CD4-positive, alpha-beta T cell (primary cell): ENCODE data around the gene BCAR3. TPM values are rescaled to one million over a fixed set of nuclear protein-coding genes. Genes with fewer than 3 reads are reported as not detected.

Experiments used
- ATAC-seq: fragments of 200-7000 bp; cut with Tn5 transposase; one replicate; pipeline ENCODE4 v1.10.0; 2022; ENCODE audit warnings: mild to moderate bottlenecking; ENCODE audit not compliant: poor library complexity
- CTCF ChIA-PET: fragments of 350-600 bp; sonication (Branson Sonifier 250); formaldehyde crosslinking; loops from one replicate; lab custom pipeline; 2021; ENCODE audit warnings: antibody characterized with exemption, inconsistent platforms; lab: Charles Lee
- POLR2A ChIA-PET: fragments of 350-600 bp; sonication (Branson Sonifier 250); formaldehyde crosslinking; loops from one replicate; lab custom pipeline; 2021; ENCODE audit warnings: antibody characterized with exemption, inconsistent platforms; lab: Charles Lee
- DNase-seq, 14 experiments: peaks; one replicate each; pipeline ENCODE4 v3.0.0-alpha.2; 2013 to 2020; ENCODE audit warnings: mixed read lengths in 2 of 14
- H3K27ac ChIP-seq, 2 donors: one replicate each; pipeline versions ENCODE4 v1.5.1 to v1.7.0; 2013; ENCODE audit warnings: low read length in 2 of 2, low read depth in 1 of 2, mild to moderate bottlenecking in 1 of 2
- H3K27me3 ChIP-seq, 2 experiments: 1 replicate in 1 of 2; 2 replicates in 1 of 2; pipeline versions ENCODE4 v1.6.1 to v1.7.0; 2013; ENCODE audit warnings: low read length in 2 of 2, control low read depth in 1 of 2, mild to moderate bottlenecking in 1 of 2, moderate library complexity in 1 of 2; ENCODE audit not compliant: insufficient read depth in 2 of 2, control insufficient read depth in 1 of 2
- H3K36me3 ChIP-seq: one replicate; pipeline ENCODE4 v1.6.1; 2013; ENCODE audit warnings: low read length, control low read depth; ENCODE audit not compliant: insufficient read depth
- H3K4me1 ChIP-seq: one replicate; pipeline ENCODE4 v1.6.1; 2013; ENCODE audit warnings: low read length, control low read depth; ENCODE audit not compliant: insufficient read depth
- H3K4me3 ChIP-seq: one replicate; pipeline ENCODE4 v1.5.1; 2013; ENCODE audit warnings: mild to moderate bottlenecking, low read length, moderate library complexity
- H3K9me3 ChIP-seq, 2 experiments: 1 replicate in 1 of 2; 2 replicates in 1 of 2; pipeline versions ENCODE4 v1.6.1 to v1.7.0; 2013; ENCODE audit warnings: low read length in 2 of 2, mild to moderate bottlenecking in 2 of 2, control low read depth in 1 of 2, moderate library complexity in 1 of 2; ENCODE audit not compliant: control insufficient read depth in 1 of 2, insufficient read depth in 1 of 2
- H3K27ac Mint-ChIP-seq: one replicate; pipeline ENCODE4 v1.8.0; 2020; ENCODE audit warnings: mixed read lengths
- H3K27me3 Mint-ChIP-seq: one replicate; pipeline ENCODE4 v1.8.0; 2021; ENCODE audit warnings: mixed read lengths
- H3K36me3 Mint-ChIP-seq: one replicate; pipeline ENCODE4 v1.8.0; 2021; ENCODE audit warnings: low read depth, mixed read lengths
- H3K4me1 Mint-ChIP-seq: one replicate; pipeline ENCODE4 v1.8.0; 2021; ENCODE audit warnings: low read depth, mixed read lengths
- H3K4me3 Mint-ChIP-seq: one replicate; pipeline ENCODE4 v1.8.0; 2020; ENCODE audit warnings: mild to moderate bottlenecking, mixed read lengths
- H3K9me3 Mint-ChIP-seq: one replicate; pipeline ENCODE4 v1.8.0; 2020; ENCODE audit warnings: mixed read lengths
- CTCF ChIP-seq: fragments of 200-600 bp; IDR thresholded peaks from one replicate; pipeline ENCODE4 v1.8.0; 2022; ENCODE audit warnings: antibody characterized with exemption, mild to moderate bottlenecking
- intact Hi-C, 2 experiments: fragments of 100-400 bp; cut with DNase I in 1 of 2; cut with micrococcal nuclease in 1 of 2; formaldehyde crosslinking; loops; one replicate each; pipeline versions ENCODE4 v1.15.1 to v1.9.0; 2023 to 2025; cut with DNase I, micrococcal nuclease
- total RNA-seq, 174 experiments: library from RNA in 2 of 174; stranded (reverse) in 2 of 174; gene quantifications; one replicate each; pipeline ENCODE4 v1.2.3 and lab custom pipeline; 2021 to 2026

The BCAR3 gene
- total RNA-seq, 2 experiments from 2014 or later = 0.47 to 0.92 TPM

- no peak for TF ChIP-seq CTCF
- no peak overlapping the region for H3K4me3 ChIP-seq
- ChIA-PET POLR2A (no interaction called here), CTCF (no interaction called here)
- H3K4me1 Mint-ChIP-seq = no peaks in the 10 kb centered on the region
- no peak overlapping the region for H3K4me3 Mint-ChIP-seq
- no peaks in the 10 kb centered on the region for H3K27me3 ChIP-seq
- no peak for DNase-seq
- no peaks in the 10 kb centered on the region for H3K36me3 Mint-ChIP-seq
- H3K4me1 ChIP-seq = peaks cover 2% of the 10 kb centered on the region
- H3K27ac Mint-ChIP-seq = no peak overlapping the region
- no peak for ATAC-seq
- H3K27ac ChIP-seq = no peak overlapping the region
- intact Hi-C loops = no loop called here
- H3K9me3 Mint-ChIP-seq = no peaks in the 10 kb centered on the region
- no peaks in the 10 kb centered on the region for H3K9me3 ChIP-seq
- no peaks in the 10 kb centered on the region for H3K27me3 Mint-ChIP-seq
- no peaks in the 10 kb centered on the region for H3K36me3 ChIP-seq
Measured at GRCh38 chr1:93603106-93603505, 78.5 kb downstream of the BCAR3 start.

GRCh38 chr1:93602101-93602500 is 79.5 kb downstream of the BCAR3 start:
- Mint-ChIP-seq H3K9me3 (no peaks in the 10 kb centered on the region), H3K4me3 (no peak overlapping the region), H3K4me1 (no peaks in the 10 kb centered on the region), H3K27ac (no peak overlapping the region), H3K36me3 (no peaks in the 10 kb centered on the region), H3K27me3 (no peaks in the 10 kb centered on the region)
- ChIA-PET POLR2A (no interaction called here), CTCF (no interaction called here)
- H3K4me1 ChIP-seq = no peaks in the 10 kb centered on the region
- no peaks in the 10 kb centered on the region for H3K27me3 ChIP-seq
- no peak for DNase-seq
- no peaks in the 10 kb centered on the region for H3K36me3 ChIP-seq
- intact Hi-C loops = no loop called here
- H3K9me3 ChIP-seq = no peaks in the 10 kb centered on the region
- no peak overlapping the region for H3K27ac ChIP-seq
- no peak for TF ChIP-seq CTCF
- no peak for ATAC-seq
- H3K4me3 ChIP-seq = no peak overlapping the region

- ChIA-PET CTCF (no interaction called here), POLR2A (no interaction called here)
- no peaks in the 10 kb centered on the region for H3K4me1 ChIP-seq
- no peaks in the 10 kb centered on the region for H3K9me3 ChIP-seq
- H3K4me3 ChIP-seq = no peak overlapping the region
- no peaks in the 10 kb centered on the region for H3K9me3 Mint-ChIP-seq
- no peak for TF ChIP-seq CTCF
- DNase-seq (no peak), ATAC-seq (no peak)
- H3K27me3 ChIP-seq = no peaks in the 10 kb centered on the region
- H3K4me3 Mint-ChIP-seq = no peak overlapping the region
- H3K27ac ChIP-seq = no peak overlapping the region
- H3K27ac Mint-ChIP-seq = no peak overlapping the region
- no peaks in the 10 kb centered on the region for H3K36me3 ChIP-seq
- intact Hi-C loops = no loop called here
- H3K4me1 Mint-ChIP-seq = no peaks in the 10 kb centered on the region
- no peaks in the 10 kb centered on the region for H3K36me3 Mint-ChIP-seq
- no peaks in the 10 kb centered on the region for H3K27me3 Mint-ChIP-seq
Measured at GRCh38 chr1:93601686-93602085, 80.0 kb downstream of the BCAR3 start.
